SK-N-MC (cell line): ENCODE results near the gene TAF1C.
"Not testable (repeated sequence)": the region's sequence is repeated elsewhere in the genome, so short reads cannot be mapped to it uniquely, and the experiment has no call there.

Experiments used
- EZH2 ChIP-seq: fragments of 200-600 bp; sonication (generic); IDR thresholded peaks from one replicate; pipeline ENCODE4 v1.6.1; 2017; ENCODE audit warnings: antibody characterized with exemption
- POLR2AphosphoS5 ChIP-seq: IDR thresholded peaks from 2 replicates; pipeline ENCODE4 v1.6.1; 2012; ENCODE audit warnings: mild to moderate bottlenecking, low read depth, low read length, borderline replicate concordance

DNA sequence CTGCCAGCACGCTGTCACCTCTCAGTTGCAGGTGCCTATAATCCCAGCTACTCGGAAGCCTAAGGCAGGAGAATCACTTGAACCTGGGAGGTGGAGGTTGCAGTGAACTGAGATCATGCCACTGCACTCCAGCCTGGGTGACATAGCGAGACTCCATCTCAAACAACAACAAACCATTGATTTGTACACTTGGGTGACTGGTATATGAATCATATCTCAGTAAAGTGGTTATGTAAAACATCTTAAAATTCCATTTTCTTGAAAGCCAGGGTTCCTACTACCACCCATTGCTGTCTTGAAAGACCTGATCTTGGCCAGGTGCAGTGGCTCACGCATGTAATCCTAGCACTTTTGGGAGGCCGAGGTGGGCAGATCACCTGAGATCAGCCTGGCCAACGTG lies 18.3 kb upstream of the TAF1C start:
- TF ChIP-seq EZH2, POLR2AphosphoS5: not testable (repeated sequence)
